H9 (cell line): ENCODE results near the gene CEP128. TPM values are rescaled to one million over a fixed set of nuclear protein-coding genes. Genes with fewer than 3 reads are reported as not detected.

ENCODE experiments used
- DNase-seq: peaks from one replicate; pipeline ENCODE4 v3.0.0-alpha.2; 2017
- H2AFZ ChIP-seq: one replicate; pipeline ENCODE4 v1.6.1; 2013; ENCODE audit warnings: mild to moderate bottlenecking, low read length, control low read depth, moderate library complexity
- H2AK5ac ChIP-seq: 2 replicates; pipeline ENCODE4 v1.6.1; 2013; ENCODE audit warnings: low read length, control low read depth, mixed read lengths; ENCODE audit not compliant: insufficient read length
- H2BK120ac ChIP-seq: one replicate; pipeline ENCODE4 v1.6.1; 2013; ENCODE audit warnings: low read depth, mild to moderate bottlenecking, low read length, control low read depth, inconsistent platforms; ENCODE audit not compliant: poor library complexity, severe bottlenecking
- H2BK12ac ChIP-seq: 2 replicates; pipeline ENCODE4 v1.6.1; 2013; ENCODE audit warnings: low read length, control low read depth, mixed read lengths, low read depth; ENCODE audit not compliant: insufficient read length
- H2BK15ac ChIP-seq: 2 replicates; pipeline ENCODE4 v1.6.1; 2013; ENCODE audit warnings: low read depth, low read length, control low read depth
- H2BK20ac ChIP-seq: one replicate; pipeline ENCODE4 v1.6.1; 2013; ENCODE audit warnings: low read depth, mild to moderate bottlenecking, low read length, control low read depth, inconsistent platforms; ENCODE audit not compliant: poor library complexity, severe bottlenecking
- H2BK5ac ChIP-seq: 2 replicates; pipeline ENCODE4 v1.6.1; 2013; ENCODE audit warnings: low read length, control low read depth, mixed read lengths; ENCODE audit not compliant: insufficient read length
- H3K14ac ChIP-seq: 2 replicates; pipeline ENCODE4 v1.6.1; 2013; ENCODE audit warnings: low read length, control low read depth; ENCODE audit not compliant: insufficient read depth
- H3K18ac ChIP-seq: 2 replicates; pipeline ENCODE4 v1.6.1; 2013; ENCODE audit warnings: low read depth, mild to moderate bottlenecking, mixed read lengths, low read length, control low read depth; ENCODE audit not compliant: insufficient read length
- H3K23ac ChIP-seq: 2 replicates; pipeline ENCODE4 v1.6.1; 2013; ENCODE audit warnings: low read length, control low read depth, mixed read lengths, low read depth; ENCODE audit not compliant: insufficient read length
- H3K23me2 ChIP-seq: 2 replicates; pipeline ENCODE4 v1.6.1; 2013; ENCODE audit warnings: low read depth, mild to moderate bottlenecking, mixed read lengths, low read length, control low read depth; ENCODE audit not compliant: insufficient read length, poor library complexity, severe bottlenecking
- H3K27ac ChIP-seq: 2 replicates; pipeline ENCODE4 v1.5.1; 2013; ENCODE audit warnings: low read length, control low read depth, mixed read lengths, low read depth; ENCODE audit not compliant: insufficient read length
- H3K27me3 ChIP-seq: 2 replicates; pipeline ENCODE4 v1.6.1; 2013; ENCODE audit warnings: low read length, control low read depth, inconsistent platforms; ENCODE audit not compliant: insufficient read depth
- H3K4ac ChIP-seq: 2 replicates; pipeline ENCODE4 v1.6.1; 2013; ENCODE audit warnings: low read depth, mild to moderate bottlenecking, control low read depth, inconsistent platforms, low read length, moderate library complexity
- H3K4me1 ChIP-seq: 2 replicates; pipeline ENCODE4 v1.6.1; 2013; ENCODE audit warnings: low read length, control low read depth, inconsistent platforms; ENCODE audit not compliant: insufficient read depth
- H3K4me2 ChIP-seq: 2 replicates; pipeline ENCODE4 v1.6.1; 2013; ENCODE audit warnings: low read length, control low read depth, mixed read lengths; ENCODE audit not compliant: insufficient read length, insufficient read depth
- H3K56ac ChIP-seq: 2 replicates; pipeline ENCODE4 v1.6.1; 2013; ENCODE audit warnings: low read depth, mild to moderate bottlenecking, mixed read lengths, low read length, control low read depth; ENCODE audit not compliant: insufficient read length
- H3K79me1 ChIP-seq: 2 replicates; pipeline ENCODE4 v1.6.1; 2013; ENCODE audit warnings: low read depth, mild to moderate bottlenecking, moderate library complexity, low read length, control low read depth, inconsistent platforms; ENCODE audit not compliant: insufficient read depth, poor library complexity, severe bottlenecking
- H3K79me2 ChIP-seq: 2 replicates; pipeline ENCODE4 v1.6.1; 2013; ENCODE audit warnings: low read length, control low read depth, inconsistent platforms; ENCODE audit not compliant: insufficient read depth
- H3K9ac ChIP-seq: 2 replicates; pipeline ENCODE4 v1.6.1; 2013; ENCODE audit warnings: low read length, control low read depth, mixed read lengths; ENCODE audit not compliant: insufficient read length; ENCODE audit errors: extremely low read depth
- H3K9me3 ChIP-seq: one replicate; pipeline ENCODE4 v1.6.1; 2013; ENCODE audit warnings: low read depth, low read length, inconsistent platforms; ENCODE audit not compliant: control insufficient read depth
- H3T11ph ChIP-seq: one replicate; pipeline ENCODE4 v1.6.1; 2013; ENCODE audit warnings: mild to moderate bottlenecking, low read length, control low read depth, inconsistent platforms
- H4K20me1 ChIP-seq: one replicate; pipeline ENCODE4 v1.6.1; 2013; ENCODE audit not compliant: control insufficient read depth, insufficient read length, insufficient read depth
- H4K5ac ChIP-seq: 2 replicates; pipeline ENCODE4 v1.6.1; 2013; ENCODE audit warnings: low read depth, mild to moderate bottlenecking, mixed read lengths, low read length, control low read depth; ENCODE audit not compliant: insufficient read length
- H4K8ac ChIP-seq: replicated peaks from 2 replicates; pipeline ENCODE4 v1.6.1; 2013; ENCODE audit warnings: low read length, control low read depth, mixed read lengths, low read depth; ENCODE audit not compliant: insufficient read length
- H4K91ac ChIP-seq: 2 replicates; pipeline ENCODE4 v1.6.1; 2013; ENCODE audit warnings: low read depth, mild to moderate bottlenecking, moderate library complexity, mixed read lengths, low read length, control low read depth; ENCODE audit not compliant: insufficient read length
- H3K27ac Mint-ChIP-seq, 3 experiments: 2 replicates in 2 of 3; 3 replicates in 1 of 3; pipeline ENCODE4 v1.8.0; 2020 to 2021; ENCODE audit warnings: mixed read lengths in 3 of 3, mild to moderate bottlenecking in 1 of 3, moderate library complexity in 1 of 3
- H3K27me3 Mint-ChIP-seq: 2 replicates; pipeline ENCODE4 v1.8.0; 2021; ENCODE audit warnings: low read depth, mild to moderate bottlenecking, moderate library complexity, mixed read lengths
- H3K36me3 Mint-ChIP-seq, 3 experiments: 2 replicates in 2 of 3; 3 replicates in 1 of 3; pipeline ENCODE4 v1.8.0; 2020 to 2021; ENCODE audit warnings: low read depth in 3 of 3, mixed read lengths in 3 of 3; ENCODE audit not compliant: insufficient read depth in 1 of 3
- H3K4me1 Mint-ChIP-seq, 2 experiments: 2 replicates each; pipeline ENCODE4 v1.8.0; 2020; ENCODE audit warnings: mixed read lengths in 2 of 2
- H3K4me3 Mint-ChIP-seq, 2 experiments: 2 replicates in 1 of 2; 3 replicates in 1 of 2; pipeline ENCODE4 v1.8.0; 2020 to 2021; ENCODE audit warnings: mild to moderate bottlenecking in 2 of 2, mixed read lengths in 2 of 2, moderate library complexity in 1 of 2
- H3K9me3 Mint-ChIP-seq, 2 experiments: 2 replicates in 1 of 2; 3 replicates in 1 of 2; pipeline ENCODE4 v1.8.0; 2020; ENCODE audit warnings: mild to moderate bottlenecking in 2 of 2, mixed read lengths in 2 of 2, moderate library complexity in 1 of 2
- CTCF ChIP-seq: fragments of 200-600 bp; sonication (generic); conservative IDR thresholded peaks from 3 replicates; pipeline ENCODE4 v1.8.0; 2021; ENCODE audit warnings: antibody characterized with exemption, mild to moderate bottlenecking
- WGBS: extraction: QIAGEN DNeasy Blood & Tissue Kit; methylation state at CpG from one replicate; pipeline ENCODE4 v1.1.7; 2013; ENCODE audit warnings: missing lambda C conversion rate, low lambda C conversion rate, mixed read lengths; ENCODE audit not compliant: insufficient read length; ENCODE audit errors: extremely low coverage; 5-methylcytosine and 5-hydroxymethylcytosine counted together
- total RNA-seq: library from RNA; stranded (reverse); gene quantifications from 2 replicates; pipeline ENCODE4 v1.2.1, GENCODE V29; 2021

The CEP128 gene
- total RNA-seq, 1 experiment from 2014 or later = 16.3 TPM

GRCh38 chr14:80906946-80907345, 34.6 kb downstream of the CEP128 start:
- no peak overlapping the region for H2BK120ac ChIP-seq
- H3K4me2 ChIP-seq = no peak overlapping the region
- no peak overlapping the region for H2BK5ac ChIP-seq
- no peak overlapping the region for H2BK15ac ChIP-seq
- H3K14ac ChIP-seq = no peak overlapping the region
- H3K9ac ChIP-seq = no peak overlapping the region
- H3K79me1 ChIP-seq = no peaks in the 10 kb centered on the region
- H3K9me3 ChIP-seq = no peaks in the 10 kb centered on the region
- no peaks in the 10 kb centered on the region for H4K20me1 ChIP-seq
- DNase-seq = no peak
- H2BK20ac ChIP-seq = no peak overlapping the region
- H3K27me3 ChIP-seq = no peaks in the 10 kb centered on the region
- no peak overlapping the region for H3K18ac ChIP-seq
- H2AFZ ChIP-seq = no peak overlapping the region
- H3K4me1 ChIP-seq = no peaks in the 10 kb centered on the region
- Mint-ChIP-seq H3K4me1 (peaks cover 11% of the 10 kb centered on the region in 2 experiments; a peak in 3 of 4 replicates), H3K9me3 (no peaks in the 10 kb centered on the region), H3K4me3 (no peak overlapping the region), H3K27ac (peak overlapping the region in 2 of 3 experiments; percentile 24 to 56; a peak in 1 of 7 replicates), H3K27me3 (no peaks in the 10 kb centered on the region), H3K36me3 (no peaks in the 10 kb centered on the region)
- H3K23ac ChIP-seq = no peak overlapping the region
- H4K5ac ChIP-seq = no peak overlapping the region
- H4K8ac ChIP-seq = no peak overlapping the region
- no peaks in the 10 kb centered on the region for H3K79me2 ChIP-seq
- no CpG with 5 or more reads among the region's 4 CpGs for WGBS
- H2AK5ac ChIP-seq = no peak overlapping the region
- no peak overlapping the region for H4K91ac ChIP-seq
- no peak overlapping the region for H3T11ph ChIP-seq
- TF ChIP-seq CTCF = no peak
- H3K4ac ChIP-seq = no peak overlapping the region
- no peak overlapping the region for H2BK12ac ChIP-seq
- no peak overlapping the region for H3K56ac ChIP-seq
- no peaks in the 10 kb centered on the region for H3K23me2 ChIP-seq
- H3K27ac ChIP-seq = no peak overlapping the region
